NCI-H748 (cell line): ENCODE data around the gene SLC39A11.
A peak's percentile ranks its signal among the peaks of the same experiment; 100 is the strongest.
"Not testable (repeated sequence)": the region's sequence is repeated elsewhere in the genome, so short reads cannot be mapped to it uniquely, and the experiment has no call there.

ENCODE experiments used
- DNase-seq: peaks from one replicate; lab custom pipeline; 2025; ENCODE audit not compliant: unreplicated experiment; lab: John Stamatoyannopoulos, UW

The SLC39A11 gene

GRCh38 chr17:73092523-73093135 lies at the start of gene SLC39A11:
Gene SLC39A11, minus strand, starts transcription at chr17:73092688. Its CDS starts 3,924 bp downstream, at chr17:73088764.
- DNase-seq = peak; percentile 91

- DNase-seq = no peak
These were observed 48.9 kb upstream of the SLC39A11 start for GRCh38 chr17:73141411-73141810.

DNA sequence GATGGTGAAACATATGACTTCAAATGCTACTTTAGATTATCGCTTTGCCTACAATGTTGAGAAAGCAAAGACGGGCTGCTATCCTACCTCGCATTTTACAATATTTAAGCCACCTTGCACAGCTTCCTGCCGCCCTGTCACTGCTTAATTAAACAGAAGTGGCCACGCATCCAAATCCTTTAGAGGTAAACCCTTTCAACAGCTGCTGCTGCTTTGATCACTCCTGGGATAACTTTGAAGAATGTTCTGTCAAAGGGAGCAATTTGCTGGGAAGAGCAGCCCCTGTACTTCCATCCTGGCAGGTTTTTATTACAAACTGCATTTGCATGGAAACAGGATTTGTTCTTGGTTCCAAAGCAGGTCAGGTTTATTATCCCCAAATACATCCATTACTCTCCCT lies 48.1 kb upstream of the SLC39A11 start:
- no peak for DNase-seq

DNA sequence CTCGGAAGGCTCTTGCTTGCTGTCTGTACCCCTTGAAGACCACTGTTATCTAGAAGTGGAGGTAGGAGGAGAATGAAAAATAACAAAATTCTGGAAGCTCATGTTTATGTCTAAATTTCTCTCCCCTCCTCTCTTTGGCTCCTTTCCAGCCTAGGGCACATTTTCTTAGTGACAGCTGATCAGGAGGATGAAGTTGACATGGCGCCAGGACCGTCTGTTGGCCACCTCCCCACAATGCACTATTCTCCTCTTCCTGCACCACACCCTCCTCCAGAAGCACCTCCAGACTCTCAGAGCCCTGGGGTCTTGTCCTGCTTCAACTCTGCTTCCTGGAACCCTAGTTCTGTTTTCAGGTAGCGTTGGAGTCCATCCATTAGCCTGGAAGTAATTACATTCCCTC lies 46.8 kb upstream of the SLC39A11 start:
- no peak for DNase-seq

DNA sequence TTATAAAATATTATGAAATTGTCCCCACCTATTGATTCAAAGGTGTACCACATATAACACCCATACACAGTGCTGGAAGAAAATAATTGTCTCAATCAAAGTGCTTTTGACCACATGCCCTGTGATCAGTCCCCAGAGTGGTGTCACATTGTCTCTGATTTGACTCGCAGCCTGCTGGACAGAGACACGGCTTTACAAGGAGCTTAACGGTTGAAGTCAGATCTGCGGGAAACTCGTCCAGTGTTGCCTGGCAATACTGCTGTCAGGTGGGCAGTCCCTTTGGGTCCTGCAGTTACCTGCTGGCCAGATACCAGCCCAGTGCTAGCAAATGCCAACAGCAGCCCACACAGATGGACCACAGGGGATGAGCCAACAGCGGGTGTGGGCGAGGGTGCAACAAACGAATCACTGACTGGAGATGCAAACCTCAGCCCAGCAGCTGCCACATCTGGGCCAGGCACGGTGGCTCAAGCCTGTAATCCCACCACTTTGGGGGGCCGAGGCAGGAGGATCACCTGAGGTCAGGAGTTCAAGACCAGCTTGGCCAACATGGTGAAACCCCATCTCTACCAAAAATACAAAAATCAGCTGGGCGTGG lies 46.2 kb upstream of the SLC39A11 start:
- peak; percentile 42 for DNase-seq

DNA sequence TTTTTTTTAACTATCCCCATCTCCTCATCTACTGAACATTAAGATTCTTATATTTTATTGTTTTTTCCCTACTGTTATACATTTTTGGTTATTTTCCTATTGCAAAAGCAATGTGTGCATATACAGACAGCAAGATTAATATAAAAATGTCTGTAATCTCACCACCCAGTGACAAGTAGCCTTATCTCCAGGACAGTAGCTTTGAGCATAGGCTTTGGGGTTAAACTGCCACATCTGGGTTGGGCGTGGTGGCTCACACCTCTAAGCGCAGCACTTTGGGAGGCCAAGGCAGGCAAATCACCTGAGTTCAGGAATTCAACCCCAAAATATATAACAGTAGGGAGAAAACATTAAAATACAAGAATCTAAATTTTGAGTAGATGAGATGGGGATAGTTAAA lies 44.9 kb upstream of the SLC39A11 start:
- no peak for DNase-seq

- no peak for DNase-seq
These were observed 43.3 kb upstream of the SLC39A11 start for GRCh38 chr17:73135766-73136165.

GRCh38 chr17:73133911-73134649 lies 41.6 kb upstream of the SLC39A11 start:
- DNase-seq = no peak

GRCh38 chr17:73132085-73132492 lies 39.6 kb upstream of the SLC39A11 start:
- peak; percentile 43 for DNase-seq

- DNase-seq = not testable (repeated sequence)
These were observed 39.0 kb upstream of the SLC39A11 start for GRCh38 chr17:73131439-73131838.

- no peak for DNase-seq
These were observed 38.5 kb upstream of the SLC39A11 start for GRCh38 chr17:73130977-73131376.

DNA sequence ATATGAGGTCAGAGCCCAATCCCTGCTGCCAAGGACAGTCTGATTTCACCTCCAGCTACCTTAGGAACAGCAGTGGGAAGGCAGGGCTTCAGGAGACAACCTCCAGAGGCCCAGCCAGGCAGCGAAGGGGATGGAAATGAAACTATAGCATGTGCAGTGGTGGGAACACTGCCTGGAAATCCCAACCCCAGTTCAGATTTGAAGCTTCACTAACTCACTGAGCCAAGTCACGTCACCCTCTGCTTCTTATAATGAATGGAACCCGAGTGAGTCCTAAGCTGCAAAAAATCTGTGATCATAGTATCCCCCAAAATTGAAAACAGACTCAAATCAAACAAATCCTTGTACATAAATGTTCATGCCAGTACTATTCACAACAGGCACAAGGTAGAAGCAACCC lies 36.0 kb upstream of the SLC39A11 start:
- DNase-seq = no peak

DNA sequence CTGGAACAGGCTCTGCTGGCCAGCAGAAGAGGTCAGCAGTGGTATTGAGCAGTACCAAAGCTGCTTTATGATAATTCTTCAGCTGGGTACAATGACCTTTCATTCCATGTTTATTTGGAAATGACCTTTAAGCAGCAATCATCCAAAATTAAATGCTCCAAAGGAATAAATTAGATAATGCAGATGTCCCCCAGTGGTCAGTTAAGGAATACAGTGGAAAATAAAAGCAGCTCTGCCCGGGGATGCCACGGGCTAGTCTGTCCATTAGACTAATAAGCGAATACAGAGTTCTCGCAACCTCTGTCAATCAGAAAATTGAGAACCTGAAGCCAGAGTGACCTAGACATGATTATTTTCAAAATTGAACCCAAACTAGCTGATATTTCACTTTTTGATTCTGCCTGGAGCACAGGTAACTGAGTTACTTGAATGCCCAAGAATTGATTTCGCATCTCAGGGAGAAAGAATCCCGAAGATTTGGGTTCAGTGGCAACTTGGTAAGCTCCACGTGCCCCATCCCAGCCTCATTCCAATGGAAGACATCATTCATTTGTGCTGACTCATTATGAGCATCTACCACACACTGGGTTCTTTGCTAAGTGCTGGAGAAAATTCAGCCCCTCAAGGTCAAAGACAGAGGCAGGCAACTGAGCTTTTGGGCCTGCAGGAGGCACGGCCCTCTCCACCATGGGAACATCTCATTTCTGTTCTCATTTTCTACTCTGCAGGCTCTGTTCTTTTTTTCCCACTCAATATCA lies 34.4 kb upstream of the SLC39A11 start:
- no peak for DNase-seq

DNA sequence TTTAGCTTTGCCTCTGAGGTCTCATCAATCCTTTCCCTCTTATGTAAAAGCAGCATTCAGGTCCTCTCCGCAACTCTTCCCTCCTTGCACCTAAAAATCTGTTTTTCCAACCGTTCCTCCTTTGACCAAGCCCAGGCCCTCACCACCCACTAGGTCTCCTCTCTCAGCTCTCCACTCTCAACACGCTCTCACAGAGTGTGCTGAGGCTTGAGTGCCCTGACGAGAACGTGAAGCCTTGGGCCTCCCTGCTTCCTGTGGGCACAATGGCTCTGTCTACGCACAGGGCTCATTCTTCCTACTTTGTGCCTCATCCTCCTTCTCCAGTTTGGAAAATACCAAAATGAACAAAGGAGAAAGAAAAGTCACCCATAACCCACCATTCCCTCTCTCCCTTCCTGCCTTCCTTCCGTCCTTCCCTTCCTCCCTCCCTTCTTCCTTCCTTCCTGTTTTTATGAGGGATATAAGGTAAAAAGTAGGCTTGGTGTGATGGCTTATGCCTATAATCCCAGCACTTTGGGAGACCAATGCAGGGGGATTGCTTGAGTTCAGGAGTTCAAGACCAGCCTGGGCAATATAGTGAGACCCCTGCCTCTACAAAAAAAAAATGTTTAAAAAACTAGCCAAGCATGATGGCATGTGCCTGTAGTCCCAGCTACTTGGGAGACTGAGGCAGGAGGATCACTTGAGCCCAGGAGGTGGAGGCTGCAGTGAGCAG lies 31.3 kb upstream of the SLC39A11 start:
- no peak for DNase-seq

- no peak for DNase-seq
These were observed 30.6 kb upstream of the SLC39A11 start for GRCh38 chr17:73122953-73123605.

GRCh38 chr17:73121506-73121905 lies 29.0 kb upstream of the SLC39A11 start:
- no peak for DNase-seq

DNA sequence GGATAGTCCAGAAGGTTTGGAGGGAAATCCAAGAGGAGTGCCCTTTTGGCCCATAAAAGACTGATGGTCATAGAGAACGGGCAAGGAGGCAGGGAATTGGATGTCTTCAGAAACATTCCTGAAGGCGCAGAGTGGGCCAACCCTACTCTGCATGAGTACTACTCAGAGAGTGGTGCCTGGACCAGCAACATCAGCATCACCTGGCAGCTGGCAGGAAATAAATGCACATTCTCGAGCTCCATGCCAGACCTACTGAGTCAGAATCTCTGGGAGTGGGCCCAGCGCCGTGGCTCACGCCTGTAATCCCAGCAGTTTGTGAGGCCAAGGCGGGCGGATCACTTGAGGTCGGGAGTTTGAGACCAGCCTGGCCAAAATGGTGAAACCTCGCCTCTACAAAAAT lies 27.1 kb upstream of the SLC39A11 start:
- DNase-seq = no peak

DNA sequence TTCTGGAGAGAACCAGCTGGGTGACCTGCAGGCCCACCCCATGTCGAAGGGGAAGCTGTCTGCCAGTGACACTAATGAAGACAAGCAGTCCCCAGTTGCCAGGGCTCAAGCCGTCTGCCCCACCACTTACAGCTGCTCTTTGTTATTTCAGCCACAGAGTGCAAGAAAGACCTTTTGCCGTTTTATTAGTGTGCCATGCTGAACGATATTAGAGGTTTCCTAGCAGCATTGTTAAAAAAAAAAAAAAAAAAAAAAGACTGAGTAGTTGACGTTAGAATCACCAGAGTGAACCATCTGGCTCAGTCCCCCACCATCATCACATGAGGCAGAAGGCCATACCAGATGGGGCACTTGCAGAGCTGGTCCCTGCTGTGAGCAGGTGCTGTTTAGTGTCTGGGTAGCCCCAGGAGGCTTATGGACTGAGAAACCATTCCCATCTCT lies 26.5 kb upstream of the SLC39A11 start:
- DNase-seq = peak; percentile 77

- no peak for DNase-seq
These were observed 25.7 kb upstream of the SLC39A11 start for GRCh38 chr17:73118139-73118538.

- no peak for DNase-seq
These were observed 19.8 kb upstream of the SLC39A11 start for GRCh38 chr17:73112246-73112645.
